ENCODE data around the gene ZNF175. TPM values are rescaled to one million over a fixed set of nuclear protein-coding genes. Genes with fewer than 3 reads are reported as not detected.

The ZNF175 gene
- polyA plus RNA-seq, 3 donors = 0.39 to 2.4 (median 0.82) TPM

GRCh38 chr19:51541458-51542357, 29.4 kb upstream of the ZNF175 start:
- Histone ChIP-seq H3K36me3 (replicated peaks in 1 of 2; ENCODE audit: control insufficient read depth in 1 of 2, insufficient read depth in 2 of 2, low read length in 2 of 2) (no peaks in the 10 kb centered on the region), H3K4me1 (ENCODE audit: control insufficient read depth in 1 of 2, insufficient read depth in 2 of 2, low read length in 2 of 2) (peaks cover 12 to 13% of the 10 kb centered on the region in 2 donors), H2AFZ (ENCODE audit: insufficient read depth, low read depth, low read length, poor library complexity, severe bottlenecking) (no peak overlapping the region), H3K4me3 (replicated peaks in 1 of 3; ENCODE audit: low read depth in 2 of 3, low read length in 3 of 3) (no peak overlapping the region), H3K4me2 (replicated peaks; ENCODE audit: extremely low read depth, low read length, poor library complexity, severe bottlenecking) (no peak overlapping the region), H3K9ac (ENCODE audit: insufficient read depth, low read length, poor library complexity, severe bottlenecking) (no peak overlapping the region), H3K27ac (ENCODE audit: low read depth in 1 of 2, low read length in 2 of 2) (no peak overlapping the region), H3K27me3 (ENCODE audit: control insufficient read depth in 2 of 2, insufficient read depth in 2 of 2, low read length in 2 of 2) (peaks cover 7 to 37% of the 10 kb centered on the region in 2 donors), H3K9me3 (replicated peaks in 1 of 2; ENCODE audit: control insufficient read depth in 1 of 2, insufficient read depth in 1 of 2, low read length in 2 of 2) (no peaks in the 10 kb centered on the region), H4K20me1 (ENCODE audit: insufficient read depth, low read length) (no peaks in the 10 kb centered on the region), H3K79me2 (ENCODE audit: insufficient read depth, low read length) (no peaks in the 10 kb centered on the region)
- intact Hi-C loops (cut with micrococcal nuclease) = no loop called here
- Mint-ChIP-seq H3K27ac (no peak overlapping the region), H3K27me3 (ENCODE audit: low read depth in 3 of 3) (peaks cover 44 to 66% (median 57%) of the 10 kb centered on the region in 3 donors), H3K36me3 (peaks cover 0 to 4% of the 10 kb centered on the region in 2 donors), H3K9me3 (peaks cover 0 to 10% (median 0%) of the 10 kb centered on the region in 7 donors), H3K4me1 (peaks cover 16% of the 10 kb centered on the region), H3K4me3 (peak overlapping the region in 1 of 2 donors; percentile 74)
- WGBS (ENCODE audit: insufficient coverage) = 92% methylated on average over 8 of the region's 10 CpGs
- DNase-seq = no peak
- no peak for TF ChIP-seq CTCF (IDR thresholded peaks at IDR 0.05)

DNA sequence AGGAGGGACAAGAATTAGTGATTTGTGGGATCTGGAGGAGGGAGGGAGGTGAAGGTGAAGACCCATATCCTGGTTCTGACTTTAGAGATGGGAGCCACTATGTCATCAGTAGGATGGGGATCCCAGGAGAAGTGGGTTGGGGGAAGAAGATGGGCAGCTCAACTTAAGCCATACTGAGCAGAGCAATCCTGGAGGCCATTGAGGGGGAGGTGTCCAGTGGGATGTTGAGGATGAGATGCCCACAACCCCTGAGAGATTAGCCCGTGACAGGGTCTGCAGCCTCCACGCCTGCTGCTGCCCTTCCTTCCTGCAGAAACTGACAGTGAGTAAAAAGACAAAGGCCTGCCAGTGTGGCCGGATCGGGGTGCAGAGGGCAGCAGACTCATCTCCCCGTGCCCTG, 28.4 kb upstream of the ZNF175 start:
- Histone ChIP-seq H3K36me3 (replicated peaks in 1 of 2; ENCODE audit: control insufficient read depth in 1 of 2, insufficient read depth in 2 of 2, low read length in 2 of 2) (no peaks in the 10 kb centered on the region), H4K20me1 (ENCODE audit: insufficient read depth, low read length) (no peaks in the 10 kb centered on the region), H3K9ac (ENCODE audit: insufficient read depth, low read length, poor library complexity, severe bottlenecking) (no peak overlapping the region), H3K27me3 (ENCODE audit: control insufficient read depth in 2 of 2, insufficient read depth in 2 of 2, low read length in 2 of 2) (peaks cover 9 to 45% of the 10 kb centered on the region in 2 donors), H3K79me2 (ENCODE audit: insufficient read depth, low read length) (no peaks in the 10 kb centered on the region), H3K4me2 (replicated peaks; ENCODE audit: extremely low read depth, low read length, poor library complexity, severe bottlenecking) (no peak overlapping the region), H3K27ac (ENCODE audit: low read depth in 1 of 2, low read length in 2 of 2) (no peak overlapping the region), H2AFZ (ENCODE audit: insufficient read depth, low read depth, low read length, poor library complexity, severe bottlenecking) (no peak overlapping the region), H3K4me1 (ENCODE audit: control insufficient read depth in 1 of 2, insufficient read depth in 2 of 2, low read length in 2 of 2) (peaks cover 22 to 23% of the 10 kb centered on the region in 2 donors), H3K9me3 (replicated peaks in 1 of 2; ENCODE audit: control insufficient read depth in 1 of 2, insufficient read depth in 1 of 2, low read length in 2 of 2) (no peaks in the 10 kb centered on the region), H3K4me3 (replicated peaks in 1 of 3; ENCODE audit: low read depth in 2 of 3, low read length in 3 of 3) (no peak overlapping the region)
- H3K4me1 Mint-ChIP-seq = peaks cover 25% of the 10 kb centered on the region
- peaks cover 0 to 4% of the 10 kb centered on the region in 2 donors for H3K36me3 Mint-ChIP-seq
- H3K27ac Mint-ChIP-seq = peak overlapping the region in 1 of 7 donors; percentile 51
- TF ChIP-seq CTCF (IDR thresholded peaks at IDR 0.05) = no peak
- 90% methylated on average over 5 of the region's 5 CpGs for WGBS (ENCODE audit: insufficient coverage)
- peak overlapping the region in 1 of 2 donors; percentile 5 for H3K4me3 Mint-ChIP-seq
- H3K9me3 Mint-ChIP-seq = peaks cover 0 to 10% (median 0%) of the 10 kb centered on the region in 7 donors
- DNase-seq = no peak
- H3K27me3 Mint-ChIP-seq (ENCODE audit: low read depth in 3 of 3) = peaks cover 51 to 72% (median 63%) of the 10 kb centered on the region in 3 donors
- intact Hi-C loops (cut with micrococcal nuclease) = no loop called here
